CD4-positive, alpha-beta T cell treated with Interleukin-12 subunit alpha and Interleukin-12 subunit beta, for 1 hour (primary cell): ENCODE measurements around the gene PI4KA.
A peak's percentile ranks its signal among the peaks of the same experiment; 100 is the strongest.

Source experiments
- DNase-seq: peaks from one replicate; pipeline ENCODE4 v3.0.0-alpha.2; 2020

Gene PI4KA

DNA sequence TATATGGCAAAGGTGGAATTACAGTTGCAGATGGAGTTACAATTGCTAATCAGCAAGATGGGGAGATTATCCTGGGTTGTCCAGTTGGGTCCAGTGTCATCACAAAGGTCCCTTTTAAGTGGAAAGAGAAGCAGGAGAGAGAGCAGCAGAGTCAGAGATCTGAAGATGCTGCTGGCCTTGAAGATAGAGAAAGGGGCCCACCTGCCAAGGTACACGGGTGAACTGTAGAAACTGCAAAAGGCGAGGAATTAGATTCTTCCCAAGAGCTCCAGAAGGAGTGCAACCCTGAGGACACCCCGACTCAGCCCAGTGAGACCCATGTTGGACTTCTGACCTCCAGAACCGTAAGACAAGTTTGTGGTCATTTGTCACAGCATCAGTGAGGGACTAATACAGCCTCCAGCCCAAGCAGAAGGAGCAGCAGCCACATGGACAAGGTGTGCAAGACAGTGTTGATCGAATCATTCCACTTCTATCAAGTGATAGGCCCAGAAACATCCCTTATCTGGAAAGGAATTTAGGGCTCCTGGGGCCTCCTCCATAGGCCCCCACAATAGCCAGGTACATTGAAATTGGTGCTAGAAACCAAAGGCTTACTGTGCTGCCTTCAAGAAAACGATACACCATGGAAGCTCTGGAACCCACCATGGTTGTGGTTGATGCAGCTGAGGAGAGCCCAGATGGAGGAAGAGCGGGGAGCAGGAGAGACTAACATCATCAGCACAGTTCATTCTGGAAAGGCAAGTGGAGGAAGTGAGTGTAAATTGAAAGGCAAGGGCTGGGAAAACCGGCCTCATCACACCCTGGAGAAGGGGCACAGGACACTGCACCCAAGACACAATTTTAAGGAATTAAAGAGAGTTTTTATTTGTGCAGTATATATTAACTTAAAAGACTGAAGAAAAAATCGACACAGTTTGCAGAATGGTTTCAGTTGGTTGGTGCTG lies 23.5 kb upstream of the PI4KA start:
- DNase-seq = no peak

DNA sequence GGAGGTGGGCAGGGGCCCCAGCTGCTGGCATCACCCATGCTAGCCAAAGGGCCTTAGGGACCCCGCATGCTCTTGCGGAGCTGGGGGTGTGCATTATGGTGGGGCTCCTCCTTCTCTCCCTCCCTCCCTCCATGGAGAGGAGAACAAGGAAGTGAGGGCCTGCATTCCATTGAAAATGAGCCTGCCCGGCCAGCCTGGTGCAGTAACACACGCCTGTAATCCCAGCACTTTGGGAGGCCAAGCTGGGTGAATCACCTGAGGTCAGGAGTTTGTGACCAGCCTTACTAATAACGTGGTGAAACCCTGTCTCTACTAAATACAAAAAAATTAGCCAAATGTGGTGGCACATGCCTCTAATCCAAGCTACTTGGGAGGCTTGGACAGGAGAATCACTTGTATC lies 22.6 kb upstream of the PI4KA start:
- no peak for DNase-seq

DNA sequence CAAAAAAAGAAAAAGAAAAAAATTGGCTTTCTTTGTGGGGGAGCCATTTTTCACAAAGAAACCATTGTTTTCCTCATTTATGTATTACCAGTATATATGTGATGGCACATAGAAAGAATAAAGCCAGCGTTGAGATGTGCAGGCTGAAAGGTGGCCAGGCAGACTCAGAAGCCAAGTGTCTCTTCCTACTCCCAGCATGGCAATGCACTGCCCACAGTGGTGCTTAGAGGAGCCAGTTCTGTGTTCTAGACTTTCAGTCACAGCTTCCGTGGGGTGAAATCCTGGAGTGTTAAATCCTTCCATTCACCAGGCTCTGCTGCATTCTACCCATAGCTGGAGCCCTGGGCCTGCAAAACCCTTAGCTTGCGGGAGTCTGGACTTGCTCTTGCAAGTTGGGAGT lies 19.1 kb upstream of the PI4KA start:
- DNase-seq = no peak

DNA sequence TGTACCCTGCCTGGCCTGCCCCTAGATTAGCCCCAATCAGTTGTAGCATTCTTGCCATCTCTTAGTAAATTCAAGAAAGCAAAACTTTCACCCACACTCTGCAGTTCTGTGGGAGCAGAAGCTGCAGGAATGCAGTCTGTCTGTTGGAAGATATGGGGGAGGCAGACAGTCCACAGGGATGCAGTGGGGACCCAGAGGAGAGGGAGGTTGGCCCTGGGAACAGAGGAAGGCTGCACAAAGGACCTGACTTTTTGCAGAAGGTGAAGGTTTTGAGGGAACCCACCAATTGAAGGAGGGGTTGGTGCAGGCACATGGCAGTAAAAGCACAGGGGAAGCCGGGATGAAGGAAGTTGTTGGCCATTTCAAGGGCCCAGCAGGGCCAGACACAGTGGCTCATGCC lies 16.7 kb upstream of the PI4KA start:
- no peak for DNase-seq

DNA sequence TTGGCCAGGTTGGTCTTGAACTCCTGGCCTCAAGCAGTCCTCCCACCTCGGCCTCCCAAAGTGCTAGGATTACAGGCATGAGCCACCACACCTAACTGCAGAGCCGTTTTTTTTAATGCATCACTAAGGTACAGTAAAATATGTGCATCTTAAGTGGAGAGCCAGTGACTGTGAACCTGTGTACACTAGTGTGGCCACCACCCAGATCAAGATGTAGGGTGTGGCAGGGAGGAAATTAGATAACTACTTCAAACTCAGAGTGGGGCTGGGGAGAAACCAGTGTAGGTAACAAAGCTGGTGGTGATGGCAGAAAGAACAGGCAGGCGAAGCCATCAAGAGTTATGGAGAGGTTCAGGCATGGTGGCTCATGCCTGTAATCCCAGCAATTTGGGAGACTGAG lies 14.6 kb upstream of the PI4KA start:
- DNase-seq = no peak

DNA sequence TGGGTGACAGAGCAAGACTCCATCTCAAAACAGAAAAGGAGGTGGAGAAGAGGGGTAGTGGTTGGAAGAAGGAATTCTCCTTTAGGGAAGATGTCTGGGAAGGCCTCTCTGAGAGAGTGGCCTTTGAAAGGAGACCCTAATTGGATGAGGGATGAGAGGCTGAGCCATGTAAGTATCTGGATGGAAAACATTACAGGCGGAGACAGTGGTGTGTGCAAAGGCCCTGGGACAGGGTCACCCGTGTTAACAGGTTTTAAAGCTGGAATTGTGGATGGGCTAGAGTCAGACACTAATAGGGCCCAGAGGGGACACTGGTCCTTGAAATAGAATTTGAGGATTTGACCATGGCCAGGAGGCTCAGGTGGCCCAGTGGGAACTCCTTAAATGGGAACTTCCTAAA lies 10.6 kb upstream of the PI4KA start:
- DNase-seq = no peak

DNA sequence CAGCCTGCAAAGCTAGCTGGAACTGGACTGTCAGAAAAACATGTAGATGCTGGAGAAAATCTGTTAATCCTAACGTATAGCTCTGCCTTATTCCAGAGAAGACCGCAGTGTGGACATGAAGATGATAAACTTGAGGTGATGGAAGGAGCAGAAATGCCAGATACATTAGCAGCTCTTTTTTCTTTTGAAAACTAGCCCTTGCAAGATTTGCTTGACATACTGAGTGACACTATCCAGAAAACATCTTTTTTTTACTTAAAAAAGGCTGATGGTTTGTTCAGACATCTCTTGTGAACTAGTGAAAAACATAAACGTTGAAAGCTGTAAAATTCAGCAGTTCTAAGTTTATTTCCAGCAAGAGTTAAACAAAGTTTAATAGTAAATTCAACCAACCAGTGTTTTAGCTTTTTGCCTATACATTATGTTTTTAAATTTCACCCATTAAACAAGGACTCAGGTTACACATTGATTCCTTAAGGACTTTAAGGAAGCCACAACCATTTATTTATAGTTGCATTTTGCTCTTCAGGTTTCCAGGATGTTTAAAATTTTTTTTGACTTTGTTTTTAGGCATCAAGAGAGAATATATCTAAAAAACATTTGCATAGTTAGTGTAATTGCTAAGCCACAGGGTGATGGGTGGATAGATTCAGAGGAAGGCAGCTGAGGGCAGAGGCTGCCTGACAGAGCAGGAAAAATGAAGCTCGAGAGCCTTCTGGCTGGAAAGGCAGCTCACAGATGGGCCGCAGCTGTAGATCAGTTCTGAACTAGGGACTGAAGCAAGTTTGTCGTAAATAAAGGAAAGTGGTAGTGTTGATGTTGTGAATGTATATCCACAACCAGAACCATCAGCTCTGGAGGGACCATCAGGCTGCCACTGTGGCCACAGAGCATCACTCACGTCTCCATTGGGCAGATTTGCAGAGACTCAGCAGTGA lies 9.7 kb upstream of the PI4KA start:
- DNase-seq = no peak

DNA sequence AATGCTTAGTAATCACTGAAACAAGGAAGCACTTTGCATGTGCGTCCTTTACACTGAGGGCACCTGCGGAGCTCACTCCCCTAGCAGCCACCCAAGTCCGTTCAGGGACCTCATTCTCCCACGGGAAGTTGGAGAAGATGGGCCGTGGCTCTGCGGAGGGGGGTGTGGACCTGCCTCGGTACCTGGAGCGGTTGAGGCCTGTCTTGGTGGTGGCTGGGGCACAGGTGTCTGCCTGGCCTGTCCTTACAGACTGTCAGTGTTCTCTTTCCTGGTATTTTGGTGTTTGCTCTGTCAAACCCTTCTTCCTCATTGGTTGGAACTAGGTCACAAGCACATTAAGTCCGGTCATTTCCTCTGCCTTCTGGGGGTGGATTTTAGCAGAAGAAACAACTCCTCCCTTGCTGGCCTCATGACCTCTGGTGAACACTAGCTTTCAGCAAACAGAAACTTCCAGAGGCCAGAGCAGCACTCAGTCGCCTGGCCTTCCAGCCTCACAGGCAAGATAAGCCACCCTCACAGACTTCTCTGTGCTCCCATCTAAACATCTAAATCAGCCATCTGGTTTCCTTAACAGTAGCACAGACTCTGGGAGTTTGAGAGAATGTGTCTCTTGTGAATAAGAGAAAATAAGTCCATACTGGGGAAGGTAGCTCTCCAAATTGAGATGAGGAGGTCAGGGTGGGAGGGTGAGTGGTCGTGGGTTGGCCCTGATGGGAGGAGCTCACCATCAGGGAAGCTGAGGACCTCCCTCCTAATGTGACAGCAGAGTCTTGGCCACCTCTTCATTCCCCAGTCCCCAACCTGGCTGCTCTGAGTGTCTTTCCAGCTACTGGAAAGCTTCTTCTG lies 8.8 kb upstream of the PI4KA start:
- no peak for DNase-seq

DNA sequence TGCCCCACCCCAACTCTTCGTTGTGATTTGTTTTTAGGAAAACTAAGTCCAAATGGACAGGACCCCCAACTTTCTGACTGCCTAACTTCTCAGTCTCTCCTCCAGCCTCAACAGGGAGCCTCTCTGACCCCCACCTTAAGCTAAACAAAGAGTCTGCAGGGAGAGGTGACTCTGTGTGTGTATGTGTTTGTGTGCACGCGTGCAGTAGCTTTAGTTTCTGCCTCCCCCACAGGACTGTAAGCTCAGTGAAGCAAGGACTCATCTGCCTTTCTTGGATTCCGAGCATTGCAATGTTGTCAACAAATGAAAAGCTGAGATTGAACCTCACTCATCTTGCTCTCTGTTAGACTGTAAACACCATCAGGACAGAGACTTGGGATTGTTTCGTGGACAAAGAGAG lies 8.1 kb upstream of the PI4KA start:
- DNase-seq = no peak

DNA sequence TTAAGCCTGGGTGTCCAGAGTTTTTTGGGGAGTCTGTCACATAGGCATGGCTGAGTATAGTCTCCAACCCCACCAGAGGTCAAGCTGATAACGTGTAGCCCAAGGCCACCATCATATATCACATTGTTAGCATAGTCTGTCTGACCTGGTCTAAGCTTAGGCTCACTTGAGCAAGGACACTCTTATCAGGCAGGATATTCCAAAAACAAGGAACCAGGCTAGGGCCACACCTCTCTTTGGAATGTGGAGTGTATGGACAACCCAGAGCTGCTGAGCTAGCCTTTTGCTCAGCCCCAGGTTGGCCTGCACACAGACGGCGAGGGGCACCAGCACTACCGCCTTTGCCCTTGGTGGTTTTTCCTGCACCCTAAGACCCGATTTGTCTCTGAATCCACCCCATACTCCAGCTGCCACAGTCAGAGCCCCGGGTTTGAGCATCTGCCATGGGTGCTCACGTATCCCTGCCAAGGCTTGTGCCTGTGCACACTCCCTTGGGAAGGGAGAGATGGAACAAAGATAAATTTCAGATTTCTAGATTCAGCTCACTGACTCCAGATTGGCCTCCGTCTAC lies 7.3 kb upstream of the PI4KA start:
- no peak for DNase-seq

DNA sequence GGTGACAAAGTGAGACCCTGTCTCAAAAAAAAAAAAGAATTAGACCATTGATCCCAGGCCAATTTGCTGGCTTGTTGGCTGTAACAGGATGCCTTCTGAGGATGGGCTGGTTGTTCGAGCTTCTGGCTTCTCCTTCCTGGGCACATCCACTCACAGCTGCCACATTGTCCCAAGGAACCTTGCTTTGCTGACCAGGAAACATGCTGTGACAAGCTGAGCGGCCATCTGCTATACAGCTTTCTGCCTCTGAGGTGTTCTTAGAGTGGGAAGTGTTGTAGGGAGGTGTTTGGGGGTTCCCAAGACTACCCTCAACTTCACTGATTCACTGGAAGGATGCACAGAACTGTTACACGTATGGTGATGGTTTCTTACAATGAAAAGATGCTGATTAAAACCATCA lies 6.7 kb upstream of the PI4KA start:
- DNase-seq = no peak

DNA sequence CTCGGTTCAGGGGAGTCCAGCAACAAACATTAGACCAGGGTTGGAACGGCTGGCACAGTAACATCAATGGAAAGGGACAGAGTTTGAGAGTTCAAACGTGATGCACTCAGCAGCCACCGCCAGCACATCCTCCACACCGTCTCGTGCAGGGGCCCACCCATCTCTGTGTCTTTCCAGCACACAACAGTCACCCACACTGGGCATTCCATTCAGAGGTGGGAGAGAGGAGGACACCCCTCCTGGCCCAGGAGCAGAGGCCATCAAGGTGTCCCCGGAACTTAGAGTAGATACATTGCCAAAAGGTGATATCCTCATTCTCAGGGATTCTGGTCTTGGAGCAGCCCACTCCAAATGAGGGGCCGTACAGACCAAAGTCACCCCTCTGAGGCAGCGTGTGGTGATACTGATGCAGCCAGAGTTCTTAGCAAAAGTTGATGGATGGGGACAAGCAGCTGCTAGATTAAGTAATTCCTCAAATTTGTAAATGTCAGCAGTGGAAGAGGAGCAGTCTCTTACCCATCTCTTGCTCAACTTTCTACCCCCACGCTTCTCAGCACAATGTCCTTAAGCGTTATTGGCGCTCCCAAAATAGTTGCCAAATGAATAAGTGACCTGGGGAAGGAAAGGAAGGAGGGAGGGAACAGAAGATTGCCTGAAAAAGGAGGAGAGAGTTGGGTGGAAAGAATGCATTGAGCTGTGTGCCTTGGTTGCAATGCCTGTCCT lies 5.7 kb upstream of the PI4KA start:
- no peak for DNase-seq

DNA sequence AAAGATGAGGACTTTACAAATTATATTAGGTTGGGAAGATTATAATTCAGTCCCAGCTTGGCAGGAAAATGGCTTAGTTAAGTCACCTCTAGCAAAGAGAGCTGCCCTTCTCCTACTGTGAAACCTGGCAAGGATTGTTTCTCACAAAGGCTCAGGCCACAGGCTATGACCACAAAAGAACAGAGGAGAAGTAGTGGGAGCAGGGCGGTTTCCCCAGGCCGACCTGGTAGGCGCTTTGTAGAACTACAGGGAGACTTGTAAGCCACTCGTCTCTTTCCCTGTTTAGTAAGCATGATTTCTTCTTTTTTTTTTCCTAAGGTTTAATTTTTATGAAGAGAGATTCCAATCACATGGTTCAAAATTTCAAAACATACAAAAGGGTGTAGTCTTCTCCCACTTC lies 4.8 kb upstream of the PI4KA start:
- no peak for DNase-seq

DNA sequence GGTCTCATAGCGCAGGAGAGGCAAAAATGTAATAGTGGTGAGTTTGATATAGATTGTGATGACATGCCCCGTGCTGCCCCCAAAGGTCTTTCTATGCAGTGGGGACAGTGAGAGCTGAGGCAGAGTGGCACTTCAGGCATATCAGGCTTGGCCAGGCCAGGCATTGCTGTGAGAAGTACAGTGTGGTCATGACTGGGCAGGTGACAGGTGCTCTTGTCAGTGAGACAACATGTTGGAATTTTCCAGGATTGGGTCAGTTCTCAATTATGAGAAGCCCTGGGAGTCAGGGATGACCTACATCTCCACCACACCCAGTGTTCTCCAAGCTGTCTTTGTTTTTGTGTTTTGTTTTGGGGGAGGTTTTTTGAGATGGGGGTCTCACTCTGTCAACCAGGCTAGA lies 3.9 kb upstream of the PI4KA start:
- DNase-seq = no peak

DNA sequence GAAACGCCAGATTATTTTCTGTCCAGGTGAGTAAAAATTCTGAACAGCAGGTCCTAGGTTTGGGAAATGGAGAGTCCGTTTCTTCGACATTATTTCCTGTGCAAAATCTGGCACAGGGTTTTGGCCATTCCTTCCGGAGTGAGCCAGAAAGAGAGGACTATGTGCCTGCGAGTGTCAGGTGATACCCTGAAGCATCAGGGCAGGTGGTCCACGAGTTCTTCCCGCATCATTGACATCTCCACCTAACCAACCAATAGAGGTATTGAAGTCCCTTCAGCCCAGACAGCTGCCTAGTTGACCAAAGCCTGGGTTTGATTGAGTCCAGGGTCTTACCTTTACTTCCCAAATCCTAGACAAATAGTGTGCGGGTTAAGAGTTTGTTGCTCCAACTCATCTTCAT lies 1.0 kb upstream of the PI4KA start:
- DNase-seq = no peak

DNA sequence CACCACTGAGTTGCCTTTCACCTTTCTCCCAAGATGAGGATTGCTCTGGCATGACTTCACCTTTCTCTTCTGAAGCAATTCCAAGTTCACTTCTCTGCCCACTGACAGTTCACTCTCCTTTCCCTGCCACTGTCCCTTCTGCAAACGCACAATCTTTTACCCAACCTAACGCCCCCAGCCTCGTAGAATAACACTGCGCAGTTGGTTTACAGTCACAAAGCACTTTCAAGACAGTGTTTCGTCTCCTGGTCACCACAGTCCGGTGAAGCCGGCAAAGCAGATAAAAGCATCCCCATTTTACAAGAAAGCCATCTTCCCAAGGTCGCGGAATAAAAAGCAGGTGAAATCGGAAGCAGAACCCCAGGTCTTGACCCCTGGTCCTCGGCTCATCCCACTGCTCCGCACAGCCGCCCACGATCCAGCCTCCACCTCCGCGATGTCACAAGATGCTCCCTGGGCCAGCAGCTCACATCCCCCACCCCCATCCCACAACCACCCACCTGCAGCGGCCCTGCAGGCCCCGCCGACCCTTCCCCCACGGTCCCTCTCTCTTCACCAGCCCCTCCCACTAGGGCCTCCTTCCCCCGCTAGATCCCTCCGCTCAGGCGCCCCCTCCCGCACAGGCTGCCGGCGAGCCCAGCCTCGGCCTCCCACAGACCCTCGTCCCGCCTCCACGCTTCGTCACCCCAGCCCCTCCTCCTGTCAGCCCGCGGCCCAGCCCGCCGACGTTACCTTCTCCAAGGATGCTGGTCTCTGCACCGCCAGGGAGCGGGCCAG lies 585 bp downstream of the PI4KA start:
- peak; percentile 88 for DNase-seq

DNA sequence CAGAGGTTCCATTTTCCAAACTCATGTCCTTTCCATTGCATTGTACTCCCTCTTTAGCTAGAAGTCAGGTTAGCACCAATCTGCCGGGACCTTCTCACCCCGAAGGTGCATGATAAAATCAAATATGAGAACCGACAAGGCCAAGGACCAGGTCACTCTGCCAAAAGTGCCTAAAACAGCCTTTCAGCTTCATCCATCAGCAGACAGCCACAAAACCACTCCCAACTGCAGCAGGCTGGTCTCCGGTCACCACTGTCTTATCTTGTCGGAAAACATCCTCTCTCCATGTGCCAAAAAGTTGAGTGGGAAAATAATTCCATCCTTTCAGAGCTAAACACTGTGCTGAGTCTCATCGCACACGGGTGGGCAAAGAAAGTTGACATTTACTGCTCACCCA lies 1.4 kb downstream of the PI4KA start:
- no peak for DNase-seq

DNA sequence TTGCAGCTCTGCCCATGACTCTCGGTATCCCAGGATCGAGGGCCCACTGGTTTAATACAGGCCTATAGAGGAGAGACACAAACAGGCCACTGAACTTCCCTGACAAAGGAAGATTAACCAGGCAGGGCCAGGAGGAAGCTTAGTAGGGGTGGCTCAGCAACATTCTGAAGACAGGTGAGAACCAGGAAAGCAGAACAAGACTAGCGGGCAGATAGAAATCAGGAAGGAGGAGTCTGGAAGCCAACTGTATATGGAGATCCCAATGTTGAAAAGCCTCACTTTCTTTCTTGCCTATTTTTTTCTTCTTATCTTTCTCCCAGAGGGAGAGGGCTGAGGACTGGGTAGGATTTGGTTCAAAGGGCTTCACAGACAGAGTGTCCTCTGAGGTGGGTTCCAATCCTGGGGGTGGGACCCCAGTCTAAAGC lies 5.4 kb downstream of the PI4KA start:
- DNase-seq = no peak

DNA sequence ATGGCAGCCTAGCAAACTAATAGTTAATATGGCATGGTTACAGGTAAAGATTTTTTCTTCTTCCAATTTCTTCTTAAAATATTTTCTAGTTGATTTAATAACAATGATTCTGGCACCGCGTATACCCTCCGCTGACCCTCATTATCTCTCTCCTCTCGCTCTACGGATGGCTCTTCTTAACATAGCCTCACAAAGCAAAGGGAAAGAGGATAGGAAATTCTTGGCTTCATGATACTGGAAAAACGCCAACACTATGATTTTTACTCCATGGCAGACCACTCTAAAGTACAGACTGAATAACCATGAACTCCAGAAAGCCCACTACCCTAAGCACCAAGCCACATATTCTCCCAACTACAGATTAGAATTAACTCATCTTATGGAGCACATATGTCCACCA lies 6.1 kb downstream of the PI4KA start:
- DNase-seq = no peak

DNA sequence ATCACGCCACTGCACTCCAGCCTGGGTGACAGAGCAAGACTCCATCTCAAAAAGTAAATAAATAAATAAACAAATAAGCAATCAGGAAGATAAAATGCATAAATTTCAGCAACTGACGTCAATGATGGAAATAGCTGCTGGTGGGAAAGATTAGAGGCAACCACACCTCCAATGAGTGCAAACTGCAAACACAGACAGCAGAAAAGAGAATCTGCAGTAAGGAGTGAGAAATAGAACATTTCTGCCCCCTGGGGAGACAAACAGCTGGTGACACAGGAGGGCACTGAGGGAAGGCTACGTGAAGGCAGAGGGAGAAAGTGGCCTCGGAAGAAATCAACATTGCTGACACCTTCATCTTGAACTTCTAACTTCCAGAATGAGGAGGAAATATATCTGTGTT lies 6.5 kb downstream of the PI4KA start:
- no peak for DNase-seq

DNA sequence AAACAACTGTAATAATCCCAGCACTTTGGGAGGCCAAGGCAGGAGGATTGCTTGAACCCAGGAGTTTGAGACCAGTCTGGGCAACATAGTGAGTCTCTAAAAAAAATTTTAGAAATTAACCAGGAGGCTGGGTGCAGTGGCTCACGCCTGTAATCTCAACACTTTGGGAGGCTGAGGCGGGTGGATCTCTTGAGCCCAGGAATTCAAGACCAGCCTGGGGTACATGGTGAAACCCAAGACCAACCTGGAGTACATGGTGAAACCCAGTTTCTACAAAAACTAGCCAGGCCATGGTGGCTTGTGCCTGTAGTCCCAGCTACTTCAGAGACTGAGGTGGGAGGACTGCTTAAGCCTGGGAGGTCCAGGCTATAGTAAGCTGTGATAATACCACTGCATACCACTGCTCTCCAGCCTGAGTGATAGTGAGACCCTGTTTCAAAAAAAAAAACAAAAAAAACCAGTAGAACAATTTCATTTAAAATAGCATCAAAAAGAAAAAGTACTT lies 11.2 kb downstream of the PI4KA start:
- no peak for DNase-seq
